GM21526 (cell line): Measurements from ENCODE around the gene RNF111.
"Not testable (repeated sequence)": the region's sequence is repeated elsewhere in the genome, so short reads cannot be mapped to it uniquely, and the experiment has no call there.

Experiments
- ATAC-seq: cut with Tn5 transposase; IDR thresholded peaks from one replicate; pipeline ENCODE4 v1.9.1; 2021; ENCODE audit warnings: moderate library complexity; ENCODE audit not compliant: unreplicated experiment, low FRiP score

The RNF111 gene

DNA sequence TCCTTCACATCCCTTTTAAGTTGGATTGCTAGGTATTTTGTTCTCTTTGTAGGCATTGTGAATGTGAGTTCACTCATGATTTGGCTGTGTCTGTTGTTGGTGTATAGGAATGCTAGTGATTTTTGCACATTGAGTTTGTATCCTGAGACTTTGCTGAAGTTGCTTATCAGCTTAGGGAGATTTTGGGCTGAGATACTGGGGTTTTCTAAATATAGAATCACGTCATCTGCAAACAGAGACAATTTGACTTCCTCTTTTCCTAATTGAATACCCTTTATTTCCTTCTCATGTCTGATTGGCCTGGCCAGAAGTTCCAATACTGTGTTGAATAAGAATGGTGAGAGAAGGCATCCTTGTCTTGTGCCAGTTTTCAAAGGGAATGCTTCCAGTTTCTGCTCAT, 139.8 kb downstream of the RNF111 start:
- ATAC-seq, result not testable (repeated sequence)

DNA sequence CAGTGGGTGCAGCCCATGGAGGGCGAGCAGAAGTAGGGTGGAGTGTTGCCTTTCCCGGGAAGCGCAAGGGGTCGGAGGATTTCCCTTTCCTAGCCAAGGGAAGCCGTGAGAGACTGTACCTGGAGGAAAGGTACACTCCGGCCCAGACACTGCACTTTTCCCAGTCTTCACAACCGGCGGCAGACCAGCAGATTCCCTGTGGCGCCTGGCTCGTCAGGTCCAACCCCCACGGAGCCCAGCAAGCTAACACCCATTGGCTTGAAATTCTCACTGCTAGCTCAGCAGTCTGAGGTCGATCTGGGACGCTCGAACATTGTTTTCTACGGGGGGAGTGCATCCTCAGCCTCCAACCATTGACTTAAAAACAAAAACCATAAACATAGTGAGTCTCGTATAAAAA, 144.0 kb downstream of the RNF111 start:
- no peak for ATAC-seq

GRCh38 chr15:59131969-59132562, 144.6 kb downstream of the RNF111 start:
- ATAC-seq, result no peak

- no peak for ATAC-seq
Observed at GRCh38 chr15:59133929-59134427, 146.5 kb downstream of the RNF111 start.

DNA sequence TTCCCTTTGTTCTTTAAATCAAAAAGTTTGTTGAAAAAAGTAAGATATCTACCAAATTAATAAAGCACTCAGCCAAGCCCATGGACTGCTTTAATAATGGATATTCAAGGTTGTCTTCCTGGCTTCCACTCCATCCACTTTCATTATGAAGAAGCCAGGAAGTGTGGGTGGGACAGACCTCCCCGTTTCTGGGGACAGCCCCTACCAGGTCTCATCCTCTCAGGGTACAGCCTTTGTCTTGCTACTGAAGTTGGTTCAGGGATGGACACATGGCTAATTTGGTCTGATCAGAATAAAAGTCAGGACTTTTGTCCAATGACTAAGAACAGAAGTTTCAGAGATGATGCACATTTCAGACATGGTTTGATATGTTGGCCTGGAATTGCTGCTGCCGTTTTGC, 150.1 kb downstream of the RNF111 start:
- no peak for ATAC-seq

DNA sequence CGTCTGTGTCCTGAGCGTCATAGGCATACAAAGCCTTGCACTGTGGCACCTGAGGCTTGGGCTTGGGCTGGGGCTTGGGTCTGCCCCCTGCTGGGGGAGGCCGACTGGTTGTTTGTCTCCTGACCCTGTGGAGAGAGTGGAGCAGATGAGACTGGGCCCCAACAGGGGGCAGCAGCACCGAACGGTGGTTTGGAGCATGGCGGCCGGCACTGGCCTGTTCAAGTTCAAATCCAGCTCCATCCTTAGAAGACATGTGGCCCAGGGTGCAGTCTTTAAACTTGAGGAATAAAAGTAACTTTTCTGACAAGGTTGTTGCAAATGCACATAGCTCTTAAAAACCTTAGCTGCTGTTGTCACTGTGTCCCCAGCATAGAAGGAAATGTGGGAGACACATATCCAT, 150.8 kb downstream of the RNF111 start:
- no peak for ATAC-seq

GRCh38 chr15:59140422-59141226, 153.2 kb downstream of the RNF111 start:
- ATAC-seq, result no peak

GRCh38 chr15:59143281-59143680, 155.8 kb downstream of the RNF111 start:
- ATAC-seq, result no peak

DNA sequence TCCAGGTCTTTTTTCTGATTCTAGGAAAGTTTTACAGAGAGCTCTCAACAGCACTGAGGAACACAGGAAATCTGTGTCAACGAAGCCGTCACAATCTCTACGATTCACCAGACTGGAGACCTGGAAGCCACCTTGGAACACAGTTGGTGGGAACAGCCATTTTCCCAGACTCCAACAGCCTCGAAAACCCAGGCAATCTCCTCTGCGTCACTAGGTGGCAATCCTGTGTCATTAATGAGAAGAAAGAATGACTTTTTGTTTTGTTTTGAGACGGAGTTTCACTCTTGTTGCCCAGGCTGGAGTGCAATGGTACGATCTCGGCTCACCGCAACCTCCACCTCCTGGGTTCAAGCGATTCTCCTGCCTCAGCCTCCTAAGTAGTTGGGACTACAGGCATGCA, 157.1 kb downstream of the RNF111 start:
- ATAC-seq, result not testable (repeated sequence)
